GM12878 (cell line): Measurements from ENCODE around the gene MRPS5. TPM values are rescaled to one million over a fixed set of nuclear protein-coding genes. Genes with fewer than 3 reads are reported as not detected.

Experiments used
- CHD2 ChIP-seq: IDR thresholded peaks from 2 replicates; pipeline ENCODE4 v1.6.1; 2011; ENCODE audit warnings: low read depth, low read length, improper control_type of control experiment, borderline replicate concordance
- JUNB ChIP-seq: IDR thresholded peaks from 2 replicates; pipeline ENCODE4 v1.6.1; 2016; ENCODE audit warnings: antibody characterized with exemption, mild to moderate bottlenecking
- NRF1 ChIP-seq: conservative IDR thresholded peaks from 2 replicates; pipeline ENCODE4 v1.6.1; 2011; ENCODE audit warnings: mild to moderate bottlenecking, low read depth, low read length, improper control_type of control experiment
- POLR2A ChIP-seq: IDR thresholded peaks from 2 replicates; pipeline ENCODE4 v1.6.1; 2011; ENCODE audit warnings: low read depth, mild to moderate bottlenecking, low read length
- POLR2AphosphoS5 ChIP-seq: IDR thresholded peaks from 2 replicates; pipeline ENCODE4 v1.6.1; 2011; ENCODE audit warnings: mild to moderate bottlenecking, low read length, inconsistent platforms
- YY1 ChIP-seq: IDR thresholded peaks from 2 replicates; pipeline ENCODE4 v1.6.1; 2011; ENCODE audit warnings: low read depth, mild to moderate bottlenecking, low read length
- polyA plus RNA-seq, 11 experiments: library from polyadenylated mRNA; depleted of rRNA in 4 of 11; unstranded in 6 of 11; stranded (reverse) in 5 of 11; fragments of >200 nt; fragmentation: Nextera tagmentation in 4 of 11; fragmentation: Illumina TruSeq in 1 of 11; extraction: Ambion mirVana in 4 of 11; extraction: Trizol in 1 of 11; gene quantifications; 1 replicate in 1 of 11; 2 replicates in 10 of 11; pipeline versions ENCODE4 v1.2.1 to v1.2.3, GENCODE V29; 2011 to 2016; ENCODE audit warnings: inconsistent platforms in 2 of 11, missing spikeins in 2 of 11, low read depth in 1 of 11
- total RNA-seq, 4 experiments: library from RNA; depleted of rRNA in 3 of 4; stranded (reverse); fragments of >200 nt in 3 of 4; fragmentation: Illumina TruSeq in 1 of 4; extraction: Trizol in 1 of 4; gene quantifications; 2 replicates each; pipeline versions ENCODE4 v1.2.1 to v1.2.3, GENCODE V29; 2013 to 2021
- TF ChIP-seq, protein P1 (sequence below), 3 experiments: IDR thresholded peaks in 2 of 3; conservative IDR thresholded peaks in 1 of 3; 2 replicates each; pipeline ENCODE4 v1.5.1; 2011; ENCODE audit warnings: low read depth in 3 of 3, low read length in 3 of 3, mild to moderate bottlenecking in 3 of 3, control low read depth in 2 of 3, moderate library complexity in 2 of 3, inconsistent platforms in 1 of 3, mixed read lengths in 1 of 3; ENCODE audit not compliant: control insufficient read depth in 2 of 3, insufficient read depth in 1 of 3; ENCODE audit errors: extremely low read depth in 1 of 3
- TF ChIP-seq, protein P2 (sequence below): fragments of 450-650 bp; IDR thresholded peaks from 2 replicates; pipeline ENCODE4 v1.6.1; 2017; ENCODE audit warnings: antibody characterized with exemption, mild to moderate bottlenecking, moderate library complexity
- TF ChIP-seq, protein P3 (sequence below): IDR thresholded peaks from 2 replicates; pipeline ENCODE4 v1.6.1; 2011; ENCODE audit warnings: mild to moderate bottlenecking, low read depth, low read length, moderate library complexity; ENCODE audit not compliant: insufficient replicate concordance
- TF ChIP-seq, protein P4 (sequence below): fragments of 450-650 bp; formaldehyde crosslinking; IDR thresholded peaks from 2 replicates; pipeline ENCODE4 v1.4.0; 2022; ENCODE audit warnings: mild to moderate bottlenecking, moderate library complexity
- TF ChIP-seq, protein P5 (sequence below): IDR thresholded peaks from 2 replicates; pipeline ENCODE4 v1.6.1; 2012; ENCODE audit warnings: improper control_type of control experiment, low read depth, low read length; ENCODE audit not compliant: insufficient replicate concordance

MRPS5 gene
- total and polyA plus RNA-seq, 10 of the 15 experiments (the other 5 are each of a cell fraction or from before 2014, with no cell fraction given) = 54.8 to 93.0 (median 76.3) TPM

DNA sequence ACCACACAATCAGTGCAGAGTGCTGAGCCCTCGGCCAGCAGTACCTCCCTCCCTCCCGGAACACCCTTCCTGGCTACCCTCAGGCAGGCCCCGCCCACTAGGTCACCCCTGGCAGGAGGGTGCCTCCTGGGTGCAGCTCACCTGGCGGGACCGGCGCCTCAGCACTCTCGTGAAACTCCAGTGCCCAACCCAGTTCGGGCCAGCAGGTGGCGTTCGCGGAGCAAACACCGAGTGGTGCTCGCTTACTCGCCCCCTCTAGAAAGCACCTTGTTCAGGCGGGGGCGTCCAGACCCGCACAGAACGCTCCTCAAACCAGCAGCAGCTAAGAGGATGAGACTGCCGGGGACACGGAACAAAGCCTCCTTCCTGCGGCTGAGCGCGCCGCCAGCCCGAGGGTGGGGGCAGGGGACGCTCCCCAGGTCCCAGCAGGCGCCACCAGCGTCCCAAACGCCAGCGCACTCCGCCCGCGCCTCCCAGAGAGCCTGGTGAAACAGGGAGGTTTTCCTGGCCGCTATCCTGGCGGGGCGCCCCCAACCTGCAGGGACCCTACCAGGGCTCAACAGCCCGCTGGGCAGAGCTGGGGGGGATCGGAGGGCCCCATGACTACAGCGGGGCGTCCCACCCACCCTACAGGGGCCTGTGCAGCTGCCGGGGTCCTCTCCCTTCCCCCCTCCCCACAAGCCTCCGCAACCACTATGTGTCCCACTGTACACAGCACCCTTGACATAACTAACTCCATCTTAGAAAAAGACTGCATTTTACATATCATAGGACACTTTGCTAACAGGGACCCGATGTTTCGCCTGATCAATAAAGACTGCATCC is 44.7 kb downstream of the MRPS5 start (continued):
- TF ChIP-seq, protein P1, sequence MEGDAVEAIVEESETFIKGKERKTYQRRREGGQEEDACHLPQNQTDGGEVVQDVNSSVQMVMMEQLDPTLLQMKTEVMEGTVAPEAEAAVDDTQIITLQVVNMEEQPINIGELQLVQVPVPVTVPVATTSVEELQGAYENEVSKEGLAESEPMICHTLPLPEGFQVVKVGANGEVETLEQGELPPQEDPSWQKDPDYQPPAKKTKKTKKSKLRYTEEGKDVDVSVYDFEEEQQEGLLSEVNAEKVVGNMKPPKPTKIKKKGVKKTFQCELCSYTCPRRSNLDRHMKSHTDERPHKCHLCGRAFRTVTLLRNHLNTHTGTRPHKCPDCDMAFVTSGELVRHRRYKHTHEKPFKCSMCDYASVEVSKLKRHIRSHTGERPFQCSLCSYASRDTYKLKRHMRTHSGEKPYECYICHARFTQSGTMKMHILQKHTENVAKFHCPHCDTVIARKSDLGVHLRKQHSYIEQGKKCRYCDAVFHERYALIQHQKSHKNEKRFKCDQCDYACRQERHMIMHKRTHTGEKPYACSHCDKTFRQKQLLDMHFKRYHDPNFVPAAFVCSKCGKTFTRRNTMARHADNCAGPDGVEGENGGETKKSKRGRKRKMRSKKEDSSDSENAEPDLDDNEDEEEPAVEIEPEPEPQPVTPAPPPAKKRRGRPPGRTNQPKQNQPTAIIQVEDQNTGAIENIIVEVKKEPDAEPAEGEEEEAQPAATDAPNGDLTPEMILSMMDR (IDR thresholded peaks at IDR 0.05 in 2 of 3, conservative IDR thresholded peaks at IDR 0.05 in 1 of 3; ENCODE audit: control insufficient read depth in 2 of 3, extremely low read depth in 1 of 3, insufficient read depth in 1 of 3, low read depth in 3 of 3, low read length in 3 of 3) = peak; percentile 76 to 91 (median 84)
- TF ChIP-seq, protein P2, sequence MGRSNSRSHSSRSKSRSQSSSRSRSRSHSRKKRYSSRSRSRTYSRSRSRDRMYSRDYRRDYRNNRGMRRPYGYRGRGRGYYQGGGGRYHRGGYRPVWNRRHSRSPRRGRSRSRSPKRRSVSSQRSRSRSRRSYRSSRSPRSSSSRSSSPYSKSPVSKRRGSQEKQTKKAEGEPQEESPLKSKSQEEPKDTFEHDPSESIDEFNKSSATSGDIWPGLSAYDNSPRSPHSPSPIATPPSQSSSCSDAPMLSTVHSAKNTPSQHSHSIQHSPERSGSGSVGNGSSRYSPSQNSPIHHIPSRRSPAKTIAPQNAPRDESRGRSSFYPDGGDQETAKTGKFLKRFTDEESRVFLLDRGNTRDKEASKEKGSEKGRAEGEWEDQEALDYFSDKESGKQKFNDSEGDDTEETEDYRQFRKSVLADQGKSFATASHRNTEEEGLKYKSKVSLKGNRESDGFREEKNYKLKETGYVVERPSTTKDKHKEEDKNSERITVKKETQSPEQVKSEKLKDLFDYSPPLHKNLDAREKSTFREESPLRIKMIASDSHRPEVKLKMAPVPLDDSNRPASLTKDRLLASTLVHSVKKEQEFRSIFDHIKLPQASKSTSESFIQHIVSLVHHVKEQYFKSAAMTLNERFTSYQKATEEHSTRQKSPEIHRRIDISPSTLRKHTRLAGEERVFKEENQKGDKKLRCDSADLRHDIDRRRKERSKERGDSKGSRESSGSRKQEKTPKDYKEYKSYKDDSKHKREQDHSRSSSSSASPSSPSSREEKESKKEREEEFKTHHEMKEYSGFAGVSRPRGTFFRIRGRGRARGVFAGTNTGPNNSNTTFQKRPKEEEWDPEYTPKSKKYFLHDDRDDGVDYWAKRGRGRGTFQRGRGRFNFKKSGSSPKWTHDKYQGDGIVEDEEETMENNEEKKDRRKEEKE = no peak
- TF ChIP-seq YY1 (0 out of 2 replicates have a peak, but pooled peaks have one; percentile 25), POLR2AphosphoS5 (no peak), POLR2A (peak; percentile 30; the same call in 1 of the 2 replicates), NRF1 (no peak), JUNB (no peak), CHD2 (no peak)
- TF ChIP-seq, protein P3, sequence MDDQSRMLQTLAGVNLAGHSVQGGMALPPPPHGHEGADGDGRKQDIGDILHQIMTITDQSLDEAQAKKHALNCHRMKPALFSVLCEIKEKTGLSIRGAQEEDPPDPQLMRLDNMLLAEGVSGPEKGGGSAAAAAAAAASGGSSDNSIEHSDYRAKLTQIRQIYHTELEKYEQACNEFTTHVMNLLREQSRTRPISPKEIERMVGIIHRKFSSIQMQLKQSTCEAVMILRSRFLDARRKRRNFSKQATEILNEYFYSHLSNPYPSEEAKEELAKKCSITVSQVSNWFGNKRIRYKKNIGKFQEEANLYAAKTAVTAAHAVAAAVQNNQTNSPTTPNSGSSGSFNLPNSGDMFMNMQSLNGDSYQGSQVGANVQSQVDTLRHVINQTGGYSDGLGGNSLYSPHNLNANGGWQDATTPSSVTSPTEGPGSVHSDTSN = no peak
- TF ChIP-seq, protein P4, sequence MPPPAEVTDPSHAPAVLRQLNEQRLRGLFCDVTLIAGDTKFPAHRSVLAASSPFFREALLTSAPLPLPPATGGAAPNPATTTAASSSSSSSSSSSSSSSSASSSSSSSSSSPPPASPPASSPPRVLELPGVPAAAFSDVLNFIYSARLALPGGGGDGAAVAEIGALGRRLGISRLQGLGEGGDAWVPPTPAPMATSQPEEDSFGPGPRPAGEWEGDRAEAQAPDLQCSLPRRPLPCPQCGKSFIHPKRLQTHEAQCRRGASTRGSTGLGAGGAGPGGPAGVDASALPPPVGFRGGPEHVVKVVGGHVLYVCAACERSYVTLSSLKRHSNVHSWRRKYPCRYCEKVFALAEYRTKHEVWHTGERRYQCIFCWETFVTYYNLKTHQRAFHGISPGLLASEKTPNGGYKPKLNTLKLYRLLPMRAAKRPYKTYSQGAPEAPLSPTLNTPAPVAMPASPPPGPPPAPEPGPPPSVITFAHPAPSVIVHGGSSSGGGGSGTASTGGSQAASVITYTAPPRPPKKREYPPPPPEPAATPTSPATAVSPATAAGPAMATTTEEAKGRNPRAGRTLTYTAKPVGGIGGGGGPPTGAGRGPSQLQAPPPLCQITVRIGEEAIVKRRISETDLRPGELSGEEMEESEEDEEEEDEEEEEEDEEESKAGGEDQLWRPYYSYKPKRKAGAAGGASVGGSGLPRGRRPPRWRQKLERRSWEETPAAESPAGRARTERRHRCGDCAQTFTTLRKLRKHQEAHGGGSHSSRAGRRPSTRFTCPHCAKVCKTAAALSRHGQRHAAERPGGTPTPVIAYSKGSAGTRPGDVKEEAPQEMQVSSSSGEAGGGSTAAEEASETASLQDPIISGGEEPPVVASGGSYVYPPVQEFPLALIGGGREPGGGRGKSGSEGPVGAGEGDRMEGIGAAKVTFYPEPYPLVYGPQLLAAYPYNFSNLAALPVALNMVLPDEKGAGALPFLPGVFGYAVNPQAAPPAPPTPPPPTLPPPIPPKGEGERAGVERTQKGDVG (CRISPR knock-in tag) = no peak
- TF ChIP-seq, protein P5, sequence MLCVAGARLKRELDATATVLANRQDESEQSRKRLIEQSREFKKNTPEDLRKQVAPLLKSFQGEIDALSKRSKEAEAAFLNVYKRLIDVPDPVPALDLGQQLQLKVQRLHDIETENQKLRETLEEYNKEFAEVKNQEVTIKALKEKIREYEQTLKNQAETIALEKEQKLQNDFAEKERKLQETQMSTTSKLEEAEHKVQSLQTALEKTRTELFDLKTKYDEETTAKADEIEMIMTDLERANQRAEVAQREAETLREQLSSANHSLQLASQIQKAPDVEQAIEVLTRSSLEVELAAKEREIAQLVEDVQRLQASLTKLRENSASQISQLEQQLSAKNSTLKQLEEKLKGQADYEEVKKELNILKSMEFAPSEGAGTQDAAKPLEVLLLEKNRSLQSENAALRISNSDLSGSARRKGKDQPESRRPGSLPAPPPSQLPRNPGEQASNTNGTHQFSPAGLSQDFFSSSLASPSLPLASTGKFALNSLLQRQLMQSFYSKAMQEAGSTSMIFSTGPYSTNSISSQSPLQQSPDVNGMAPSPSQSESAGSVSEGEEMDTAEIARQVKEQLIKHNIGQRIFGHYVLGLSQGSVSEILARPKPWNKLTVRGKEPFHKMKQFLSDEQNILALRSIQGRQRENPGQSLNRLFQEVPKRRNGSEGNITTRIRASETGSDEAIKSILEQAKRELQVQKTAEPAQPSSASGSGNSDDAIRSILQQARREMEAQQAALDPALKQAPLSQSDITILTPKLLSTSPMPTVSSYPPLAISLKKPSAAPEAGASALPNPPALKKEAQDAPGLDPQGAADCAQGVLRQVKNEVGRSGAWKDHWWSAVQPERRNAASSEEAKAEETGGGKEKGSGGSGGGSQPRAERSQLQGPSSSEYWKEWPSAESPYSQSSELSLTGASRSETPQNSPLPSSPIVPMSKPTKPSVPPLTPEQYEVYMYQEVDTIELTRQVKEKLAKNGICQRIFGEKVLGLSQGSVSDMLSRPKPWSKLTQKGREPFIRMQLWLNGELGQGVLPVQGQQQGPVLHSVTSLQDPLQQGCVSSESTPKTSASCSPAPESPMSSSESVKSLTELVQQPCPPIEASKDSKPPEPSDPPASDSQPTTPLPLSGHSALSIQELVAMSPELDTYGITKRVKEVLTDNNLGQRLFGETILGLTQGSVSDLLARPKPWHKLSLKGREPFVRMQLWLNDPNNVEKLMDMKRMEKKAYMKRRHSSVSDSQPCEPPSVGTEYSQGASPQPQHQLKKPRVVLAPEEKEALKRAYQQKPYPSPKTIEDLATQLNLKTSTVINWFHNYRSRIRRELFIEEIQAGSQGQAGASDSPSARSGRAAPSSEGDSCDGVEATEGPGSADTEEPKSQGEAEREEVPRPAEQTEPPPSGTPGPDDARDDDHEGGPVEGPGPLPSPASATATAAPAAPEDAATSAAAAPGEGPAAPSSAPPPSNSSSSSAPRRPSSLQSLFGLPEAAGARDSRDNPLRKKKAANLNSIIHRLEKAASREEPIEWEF = no peak
